Epithelial cell of proximal tubule (primary cell): ENCODE measurements around the gene COL4A2. TPM values are rescaled to one million over a fixed set of nuclear protein-coding genes. Genes with fewer than 3 reads are reported as not detected.

Source experiments
- DNase-seq: peaks from one replicate; pipeline ENCODE4 v3.0.0-alpha.2; 2011; ENCODE audit warnings: low read depth
- H3K4me3 ChIP-seq: 2 replicates; pipeline ENCODE4 v1.5.1; 2011; ENCODE audit warnings: low read depth, mild to moderate bottlenecking, low read length
- total RNA-seq: library from RNA; depleted of rRNA; stranded (reverse); fragments of >200 nt; gene quantifications from 2 replicates; pipeline ENCODE4 v1.2.3, GENCODE V29; 2015
- TF ChIP-seq, protein P1 (sequence below): conservative IDR thresholded peaks from 2 replicates; pipeline ENCODE4 v1.5.1; 2012; ENCODE audit warnings: low read depth, mild to moderate bottlenecking, low read length

The COL4A2 gene
- total RNA-seq, 1 donor from 2014 or later: 728 TPM

DNA sequence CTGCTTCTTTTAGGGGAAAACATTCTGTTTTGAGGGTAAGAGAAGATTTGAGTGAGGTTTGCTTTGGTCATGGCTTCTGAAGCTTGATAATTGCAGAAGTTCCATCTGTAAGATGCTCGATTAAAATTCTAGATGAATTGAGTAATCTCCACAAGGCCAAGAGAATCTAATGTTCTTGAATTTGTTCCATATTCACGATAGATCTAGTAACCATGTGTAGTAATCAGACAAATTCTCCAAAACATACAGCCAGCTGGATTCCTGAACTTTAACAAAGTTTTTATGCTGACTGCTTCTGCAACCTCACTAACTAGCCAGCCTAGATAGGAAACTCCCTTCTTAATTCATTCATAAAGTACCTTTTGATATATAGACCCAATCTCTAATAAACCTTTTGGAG lies 92.7 kb downstream of the COL4A2 start:
- DNase-seq: no peak
- H3K4me3 ChIP-seq: no peak overlapping the region
- TF ChIP-seq, protein P1, sequence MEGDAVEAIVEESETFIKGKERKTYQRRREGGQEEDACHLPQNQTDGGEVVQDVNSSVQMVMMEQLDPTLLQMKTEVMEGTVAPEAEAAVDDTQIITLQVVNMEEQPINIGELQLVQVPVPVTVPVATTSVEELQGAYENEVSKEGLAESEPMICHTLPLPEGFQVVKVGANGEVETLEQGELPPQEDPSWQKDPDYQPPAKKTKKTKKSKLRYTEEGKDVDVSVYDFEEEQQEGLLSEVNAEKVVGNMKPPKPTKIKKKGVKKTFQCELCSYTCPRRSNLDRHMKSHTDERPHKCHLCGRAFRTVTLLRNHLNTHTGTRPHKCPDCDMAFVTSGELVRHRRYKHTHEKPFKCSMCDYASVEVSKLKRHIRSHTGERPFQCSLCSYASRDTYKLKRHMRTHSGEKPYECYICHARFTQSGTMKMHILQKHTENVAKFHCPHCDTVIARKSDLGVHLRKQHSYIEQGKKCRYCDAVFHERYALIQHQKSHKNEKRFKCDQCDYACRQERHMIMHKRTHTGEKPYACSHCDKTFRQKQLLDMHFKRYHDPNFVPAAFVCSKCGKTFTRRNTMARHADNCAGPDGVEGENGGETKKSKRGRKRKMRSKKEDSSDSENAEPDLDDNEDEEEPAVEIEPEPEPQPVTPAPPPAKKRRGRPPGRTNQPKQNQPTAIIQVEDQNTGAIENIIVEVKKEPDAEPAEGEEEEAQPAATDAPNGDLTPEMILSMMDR: no peak

DNA sequence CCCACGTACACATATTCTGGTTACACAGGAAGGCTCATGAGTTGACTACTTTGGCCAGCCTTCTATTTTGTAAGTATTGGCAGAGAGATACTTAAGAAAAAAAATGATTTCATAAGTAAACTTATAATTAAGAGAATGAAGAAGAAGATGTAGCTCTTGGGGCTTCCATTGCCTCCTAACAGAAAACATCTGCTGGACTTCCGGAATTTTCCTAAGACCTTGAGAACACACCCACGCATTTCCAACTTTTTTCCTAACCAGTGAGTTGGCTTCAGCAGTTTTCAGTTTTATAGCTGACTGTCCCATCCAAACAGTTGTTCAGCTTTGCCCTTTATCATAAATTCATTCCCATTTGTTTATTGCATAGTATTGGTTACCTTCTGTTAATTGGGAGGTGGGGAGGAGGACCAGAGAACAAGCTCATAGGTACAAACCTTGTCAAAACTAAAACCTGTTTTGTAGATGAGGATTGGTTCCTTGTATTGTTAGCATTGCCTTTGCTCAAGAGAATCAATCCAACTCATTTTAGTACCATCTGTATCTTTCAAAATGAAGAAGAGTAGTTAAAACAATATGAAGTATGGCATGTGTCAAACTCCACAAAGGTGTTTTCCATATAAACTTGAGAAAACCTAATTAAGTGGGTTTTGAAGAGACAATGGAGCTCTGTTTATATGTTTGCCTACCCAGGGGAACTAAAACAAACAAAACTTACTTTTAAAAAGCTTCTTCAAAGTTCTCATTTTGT lies 93.9 kb downstream of the COL4A2 start:
- TF ChIP-seq, protein P1: no peak
- no peak for DNase-seq
- H3K4me3 ChIP-seq: no peak overlapping the region

DNA sequence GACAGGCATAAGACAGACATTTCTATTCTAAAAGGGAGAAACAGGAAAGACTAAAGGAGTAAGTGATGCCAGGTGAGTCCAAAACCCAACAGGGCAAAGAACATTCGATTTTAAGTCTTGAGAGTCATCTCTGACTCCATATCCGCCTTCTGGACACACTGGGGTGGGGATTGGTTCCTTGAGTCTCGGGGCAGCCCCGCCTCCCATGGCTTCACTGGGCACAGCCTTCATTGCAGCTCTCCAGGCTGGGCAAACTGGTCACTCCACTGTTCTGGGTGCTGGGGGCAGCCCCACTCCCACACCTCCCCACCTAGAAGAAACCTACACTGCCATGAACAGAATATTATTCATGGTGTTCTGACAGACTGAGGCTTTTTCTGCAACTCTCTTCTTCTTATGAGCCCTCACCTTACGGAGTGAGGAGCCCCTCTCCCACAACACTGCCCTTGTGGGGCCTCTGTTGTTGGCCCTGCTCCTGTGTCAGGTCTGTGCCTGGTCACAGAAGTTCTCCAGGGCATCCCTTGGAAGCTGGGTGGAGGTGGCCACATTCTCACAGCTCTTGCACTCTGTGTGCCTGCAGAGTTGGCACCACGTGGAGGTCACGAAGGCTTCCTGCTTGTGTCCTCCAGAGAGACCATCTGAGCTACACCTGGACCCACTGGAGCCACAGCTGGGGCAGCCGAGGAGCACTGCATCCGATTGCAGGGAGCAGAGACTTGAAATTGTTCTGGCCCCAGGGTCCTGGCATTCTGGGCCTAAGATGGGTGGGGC lies 95.4 kb downstream of the COL4A2 start:
- no peak for DNase-seq
- TF ChIP-seq, protein P1: no peak
- no peak overlapping the region for H3K4me3 ChIP-seq

DNA sequence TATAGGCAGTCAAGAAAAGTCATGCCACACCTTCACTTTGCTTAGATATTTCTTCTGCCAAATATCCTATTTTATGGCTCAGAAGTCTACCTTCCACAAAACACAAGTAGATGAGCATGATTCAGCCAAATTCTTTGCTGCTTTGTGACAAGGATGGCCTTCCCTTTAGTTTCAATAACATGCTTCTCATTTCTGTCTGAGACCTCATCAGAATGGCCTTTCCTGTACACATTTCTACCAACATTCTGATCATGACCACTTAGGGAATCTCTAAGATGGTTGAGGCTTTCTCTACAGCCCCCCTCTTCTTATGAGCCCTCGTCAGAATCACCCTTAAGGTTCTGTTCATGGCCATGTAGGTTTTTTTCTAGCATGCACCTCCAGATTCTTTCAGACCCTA lies 96.2 kb downstream of the COL4A2 start:
- no peak for DNase-seq
- no peak overlapping the region for H3K4me3 ChIP-seq
- TF ChIP-seq, protein P1: no peak

DNA sequence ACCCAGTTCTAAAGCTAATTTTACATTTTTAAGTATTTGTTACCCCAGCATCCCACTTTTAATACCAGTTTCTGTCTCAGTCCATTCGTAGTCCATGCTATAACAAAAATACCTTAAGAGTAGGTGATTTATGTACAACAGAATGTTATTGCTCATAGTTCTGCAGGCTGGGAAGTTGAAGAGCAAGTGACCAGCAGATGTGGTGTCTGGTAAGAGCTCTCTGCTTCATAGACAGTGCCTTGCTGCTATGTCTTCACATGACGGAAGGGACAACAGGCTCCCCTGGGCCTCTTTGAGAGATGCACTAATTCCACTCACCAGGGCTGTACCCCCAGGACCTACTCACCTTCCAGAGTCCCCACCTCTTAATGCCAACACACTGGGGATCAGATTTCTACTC lies 96.6 kb downstream of the COL4A2 start:
- no peak for DNase-seq
- TF ChIP-seq, protein P1: no peak
- no peak overlapping the region for H3K4me3 ChIP-seq

DNA sequence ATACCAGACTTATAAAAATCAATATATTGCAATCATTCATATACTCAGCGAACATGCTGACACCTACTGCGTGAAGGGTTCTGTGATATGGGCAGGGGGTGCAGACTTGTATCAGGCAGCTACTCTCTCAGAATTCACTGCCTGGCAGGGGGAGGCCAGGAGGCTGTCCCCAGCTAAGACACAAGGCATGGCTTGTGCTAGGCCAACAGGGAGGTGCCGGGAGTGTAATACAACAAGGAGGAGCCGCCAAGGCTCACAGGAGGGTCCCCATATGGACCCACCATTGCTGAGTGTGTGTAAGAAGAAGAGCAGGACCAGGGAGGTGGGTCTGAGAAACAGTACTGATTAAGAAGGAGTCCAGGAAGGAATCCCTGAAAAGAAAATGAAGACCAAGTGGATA lies 97.2 kb downstream of the COL4A2 start:
- no peak for DNase-seq
- TF ChIP-seq, protein P1: no peak
- no peak overlapping the region for H3K4me3 ChIP-seq
